ENCODE measurements around the gene SLC29A3. TPM values are rescaled to one million over a fixed set of nuclear protein-coding genes. Genes with fewer than 3 reads are reported as not detected.
A peak's percentile ranks its signal among the peaks of the same experiment; 100 is the strongest.

The SLC29A3 gene
- total and polyA plus RNA-seq, 2 of the 8 experiments (the other 6 are each of a cell fraction or from before 2014, with no cell fraction given): 14.0 to 24.6 TPM

DNA sequence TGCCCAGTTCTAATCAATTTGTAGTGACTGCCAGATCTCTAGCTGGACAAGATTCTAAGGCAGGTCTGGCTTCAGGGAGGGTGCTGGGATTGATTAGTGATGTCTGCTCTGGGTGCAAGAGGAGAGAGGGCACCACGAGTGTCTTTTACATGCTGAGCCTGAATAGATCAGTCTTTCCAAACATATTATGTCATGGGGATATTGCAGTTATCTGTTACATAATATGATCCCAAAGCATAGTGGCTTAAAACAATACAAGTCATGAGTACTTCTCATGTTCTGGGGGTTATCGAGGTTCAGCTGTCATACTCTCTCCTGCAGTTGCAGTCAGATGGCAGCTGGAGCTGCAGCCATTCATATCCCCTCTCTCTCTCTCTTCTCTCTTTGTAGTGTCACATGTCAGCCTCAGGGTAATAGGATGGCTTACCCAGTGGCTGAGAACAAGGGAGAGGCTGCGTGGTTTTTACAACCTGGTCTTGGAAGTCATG lies 26.0 kb downstream of the SLC29A3 start:
- H3K79me2 ChIP-seq (ENCODE audit: control insufficient read depth in 1 of 2, insufficient read depth in 2 of 2, low read length in 2 of 2): no peaks in the 10 kb centered on the region
- peak overlapping the region; percentile 68; the same call in 1 of the 2 replicates for H2BK5ac ChIP-seq (ENCODE audit: low read depth, low read length)
- H2BK20ac ChIP-seq (ENCODE audit: low read length): peak overlapping the region; percentile 96
- peak overlapping the region; percentile 95 for H3K18ac ChIP-seq (ENCODE audit: extremely low read depth, low read length)
- no peaks in the 10 kb centered on the region for H3K23me2 ChIP-seq (ENCODE audit: low read depth, low read length)
- no peaks in the 10 kb centered on the region for H3K79me1 ChIP-seq (ENCODE audit: low read depth, low read length)
- WGBS, 2 experiments (ENCODE audit: extremely low coverage in 1 of 2, insufficient coverage in 1 of 2, insufficient read length in 1 of 2, insufficient replicate concordance in 2 of 2, low coverage in 1 of 2, low lambda C conversion rate in 2 of 2, missing lambda C conversion rate in 1 of 2): 53% methylated on average over 3 of the region's 3 CpGs; no CpG with 5 or more reads in 1 of the 2 experiments
- H3K14ac ChIP-seq (ENCODE audit: insufficient read length): no peak overlapping the region
- ChIA-PET CTCF (ENCODE audit: partially characterized antibody) (interaction anchor here (0.7 to 7.4 kb wide), 22 partner anchors 8 to 351 kb away, joined by 3 to 52 read pairs (median 4); partner anchors contain the start of gene SLC29A3), POLR2A (ENCODE audit: partially characterized antibody) (interaction anchor here (0.8 kb wide), 1 partner anchor 26 kb away, joined by 5 read pairs; the partner anchor contains the start of gene SLC29A3)
- no peak overlapping the region for H4K8ac ChIP-seq (ENCODE audit: extremely low read depth, insufficient read depth, low read length)
- H3K27me3 ChIP-seq (replicated peaks in 1 of 4; ENCODE audit: control insufficient read depth in 3 of 4, extremely low read depth in 1 of 4, insufficient read depth in 3 of 4, low read length in 3 of 4): no peaks in the 10 kb centered on the region
- peaks cover 21 to 41% (median 32%) of the 10 kb centered on the region in 4 experiments for H3K4me1 ChIP-seq (replicated peaks in 1 of 4; ENCODE audit: control insufficient read depth in 3 of 4, insufficient read depth in 4 of 4, low read length in 3 of 4)
- H2AK5ac ChIP-seq (ENCODE audit: low read depth, low read length): peak overlapping the region; percentile 66; the same call in 1 of the 2 replicates
- H4K91ac ChIP-seq (replicated peaks; ENCODE audit: insufficient read length, low read length): peak overlapping the region; percentile 95
- H3K9me3 ChIP-seq (ENCODE audit: insufficient read depth in 2 of 2, low read depth in 1 of 2, low read length in 1 of 2): no peaks in the 10 kb centered on the region
- H3K23ac ChIP-seq (ENCODE audit: insufficient read length): no peak overlapping the region
- TF ChIP-seq, protein P1, sequence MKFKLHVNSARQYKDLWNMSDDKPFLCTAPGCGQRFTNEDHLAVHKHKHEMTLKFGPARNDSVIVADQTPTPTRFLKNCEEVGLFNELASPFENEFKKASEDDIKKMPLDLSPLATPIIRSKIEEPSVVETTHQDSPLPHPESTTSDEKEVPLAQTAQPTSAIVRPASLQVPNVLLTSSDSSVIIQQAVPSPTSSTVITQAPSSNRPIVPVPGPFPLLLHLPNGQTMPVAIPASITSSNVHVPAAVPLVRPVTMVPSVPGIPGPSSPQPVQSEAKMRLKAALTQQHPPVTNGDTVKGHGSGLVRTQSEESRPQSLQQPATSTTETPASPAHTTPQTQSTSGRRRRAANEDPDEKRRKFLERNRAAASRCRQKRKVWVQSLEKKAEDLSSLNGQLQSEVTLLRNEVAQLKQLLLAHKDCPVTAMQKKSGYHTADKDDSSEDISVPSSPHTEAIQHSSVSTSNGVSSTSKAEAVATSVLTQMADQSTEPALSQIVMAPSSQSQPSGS (IDR thresholded peaks at IDR 0.05; ENCODE audit: low read length): 0 out of 2 replicates have a peak, but pooled peaks have one; percentile 79
- TF ChIP-seq, protein P2, sequence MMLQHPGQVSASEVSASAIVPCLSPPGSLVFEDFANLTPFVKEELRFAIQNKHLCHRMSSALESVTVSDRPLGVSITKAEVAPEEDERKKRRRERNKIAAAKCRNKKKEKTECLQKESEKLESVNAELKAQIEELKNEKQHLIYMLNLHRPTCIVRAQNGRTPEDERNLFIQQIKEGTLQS (IDR thresholded peaks at IDR 0.05; ENCODE audit: insufficient read depth, low read depth, low read length): no peak
- no peak for TF ChIP-seq FOSL1 (IDR thresholded peaks at IDR 0.05; ENCODE audit: insufficient read depth, low read depth, low read length)
- peak in 1 of 2 experiments; percentile 60; a peak in 1 of 4 replicates for TF ChIP-seq SIN3A (conservative IDR thresholded peaks at IDR 0.05 in 1 of 2, IDR thresholded peaks at IDR 0.05 in 1 of 2; ENCODE audit: low read depth in 1 of 2, low read length in 2 of 2)
- peak; percentile 1; the same call in 1 of the 2 replicates for TF ChIP-seq TAF1 (IDR thresholded peaks at IDR 0.05; ENCODE audit: low read depth, low read length)
- peak; percentile 57 for TF ChIP-seq SRF (IDR thresholded peaks at IDR 0.05; ENCODE audit: low read depth, low read length)
- TF ChIP-seq JUN (IDR thresholded peaks at IDR 0.05; ENCODE audit: low read depth, low read length): no peak
- no peaks in the 10 kb centered on the region for H4K20me1 ChIP-seq (replicated peaks in 1 of 2; ENCODE audit: control insufficient read depth in 1 of 2, insufficient read depth in 2 of 2, low read length in 2 of 2)
- H3K27ac ChIP-seq (ENCODE audit: low read depth, low read length): peak overlapping the region; percentile 50; the same call in 1 of the 2 replicates
- DNase-seq (ENCODE audit: low read depth in 1 of 2, low spot score in 2 of 2): no peak
- H3K4ac ChIP-seq (replicated peaks; ENCODE audit: insufficient read length, low read depth, low read length): peak overlapping the region; percentile 88
- no peak for FAIRE-seq
- H3K9ac ChIP-seq (replicated peaks in 1 of 4; ENCODE audit: extremely low read depth in 1 of 4, low read depth in 3 of 4, low read length in 3 of 4): no peak overlapping the region
- H3K4me2 ChIP-seq (ENCODE audit: insufficient read depth in 1 of 2, low read depth in 2 of 2, low read length in 2 of 2): peak overlapping the region; percentile 51 to 52
- no peak overlapping the region for H3K56ac ChIP-seq (replicated peaks; ENCODE audit: insufficient read length, low read depth, low read length)
- H3K4me3 ChIP-seq (ENCODE audit: extremely low read depth in 1 of 4, insufficient read depth in 2 of 4, low read depth in 3 of 4, low read length in 4 of 4): peak overlapping the region in 2 of 4 experiments; percentile 6 to 34; a peak in 3 of 8 replicates
- peak overlapping the region; percentile 85 for H2BK120ac ChIP-seq (replicated peaks; ENCODE audit: low read depth, low read length)
- peak overlapping the region; percentile 77 for H4K5ac ChIP-seq (ENCODE audit: insufficient read length, low read depth, low read length)
- H2BK15ac ChIP-seq (ENCODE audit: low read length): 0 out of 2 replicates have a peak overlapping the region, but pooled peaks have one; percentile 31
- peak overlapping the region; percentile 97 for H2BK12ac ChIP-seq (ENCODE audit: low read depth, low read length)
- no peaks in the 10 kb centered on the region; a peak in 1 of 8 replicates for H3K36me3 ChIP-seq (ENCODE audit: control insufficient read depth in 2 of 4, insufficient read depth in 4 of 4, low read length in 3 of 4)
- H2AFZ ChIP-seq (ENCODE audit: low read length): no peak overlapping the region

Data from H1 (cell line).